AG09319 (cell line): ENCODE measurements around the gene PKN2.
A peak's percentile ranks its signal among the peaks of the same experiment; 100 is the strongest.

Source experiments
- DNase-seq: peaks from one replicate; pipeline ENCODE4 v3.0.0-alpha.2; 2010; ENCODE audit warnings: low read depth; ENCODE audit errors: extremely low read depth
- TF ChIP-seq, protein P1 (sequence below): IDR thresholded peaks from 2 replicates; pipeline ENCODE4 v1.5.1; 2011; ENCODE audit warnings: low read depth, mild to moderate bottlenecking, inconsistent platforms, low read length, moderate library complexity

The PKN2 gene

GRCh38 chr1:88735382-88735781 is 51.3 kb downstream of the PKN2 start:
- DNase-seq: no peak
- TF ChIP-seq, protein P1, sequence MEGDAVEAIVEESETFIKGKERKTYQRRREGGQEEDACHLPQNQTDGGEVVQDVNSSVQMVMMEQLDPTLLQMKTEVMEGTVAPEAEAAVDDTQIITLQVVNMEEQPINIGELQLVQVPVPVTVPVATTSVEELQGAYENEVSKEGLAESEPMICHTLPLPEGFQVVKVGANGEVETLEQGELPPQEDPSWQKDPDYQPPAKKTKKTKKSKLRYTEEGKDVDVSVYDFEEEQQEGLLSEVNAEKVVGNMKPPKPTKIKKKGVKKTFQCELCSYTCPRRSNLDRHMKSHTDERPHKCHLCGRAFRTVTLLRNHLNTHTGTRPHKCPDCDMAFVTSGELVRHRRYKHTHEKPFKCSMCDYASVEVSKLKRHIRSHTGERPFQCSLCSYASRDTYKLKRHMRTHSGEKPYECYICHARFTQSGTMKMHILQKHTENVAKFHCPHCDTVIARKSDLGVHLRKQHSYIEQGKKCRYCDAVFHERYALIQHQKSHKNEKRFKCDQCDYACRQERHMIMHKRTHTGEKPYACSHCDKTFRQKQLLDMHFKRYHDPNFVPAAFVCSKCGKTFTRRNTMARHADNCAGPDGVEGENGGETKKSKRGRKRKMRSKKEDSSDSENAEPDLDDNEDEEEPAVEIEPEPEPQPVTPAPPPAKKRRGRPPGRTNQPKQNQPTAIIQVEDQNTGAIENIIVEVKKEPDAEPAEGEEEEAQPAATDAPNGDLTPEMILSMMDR: no peak

GRCh38 chr1:88735909-88736308 is 51.8 kb downstream of the PKN2 start:
- TF ChIP-seq, protein P1: no peak
- no peak for DNase-seq

DNA sequence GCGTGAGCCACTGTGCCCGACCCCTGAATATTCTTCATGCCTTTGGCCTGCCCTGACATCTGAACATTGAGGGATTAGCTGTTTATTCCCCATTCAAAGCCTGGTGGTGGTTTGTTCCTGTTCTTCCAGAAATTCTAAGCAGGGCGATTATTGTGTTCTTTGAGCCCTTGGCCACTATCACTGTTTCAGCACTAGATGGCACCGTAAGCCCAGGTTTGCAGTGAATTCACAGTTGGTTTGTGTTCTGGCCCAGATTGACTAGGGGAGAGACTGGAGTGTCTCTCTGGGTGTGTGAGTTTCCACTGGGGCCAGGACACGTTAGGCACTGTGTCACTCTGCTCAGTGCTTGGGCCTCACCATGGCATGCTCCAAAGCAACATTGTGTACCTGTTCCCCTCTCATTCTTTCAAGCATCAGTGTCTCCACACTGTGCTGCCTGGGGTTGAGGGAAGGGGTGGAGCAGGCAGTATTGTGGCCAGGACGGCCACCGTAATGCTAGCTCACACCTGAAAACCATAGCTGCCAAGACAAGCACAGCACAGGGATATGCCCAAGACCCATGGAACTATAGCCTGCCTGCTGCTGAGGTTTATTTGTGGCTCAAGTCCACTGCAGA is 52.7 kb downstream of the PKN2 start:
- peak; percentile 4 for DNase-seq
- TF ChIP-seq, protein P1: peak; percentile 60

DNA sequence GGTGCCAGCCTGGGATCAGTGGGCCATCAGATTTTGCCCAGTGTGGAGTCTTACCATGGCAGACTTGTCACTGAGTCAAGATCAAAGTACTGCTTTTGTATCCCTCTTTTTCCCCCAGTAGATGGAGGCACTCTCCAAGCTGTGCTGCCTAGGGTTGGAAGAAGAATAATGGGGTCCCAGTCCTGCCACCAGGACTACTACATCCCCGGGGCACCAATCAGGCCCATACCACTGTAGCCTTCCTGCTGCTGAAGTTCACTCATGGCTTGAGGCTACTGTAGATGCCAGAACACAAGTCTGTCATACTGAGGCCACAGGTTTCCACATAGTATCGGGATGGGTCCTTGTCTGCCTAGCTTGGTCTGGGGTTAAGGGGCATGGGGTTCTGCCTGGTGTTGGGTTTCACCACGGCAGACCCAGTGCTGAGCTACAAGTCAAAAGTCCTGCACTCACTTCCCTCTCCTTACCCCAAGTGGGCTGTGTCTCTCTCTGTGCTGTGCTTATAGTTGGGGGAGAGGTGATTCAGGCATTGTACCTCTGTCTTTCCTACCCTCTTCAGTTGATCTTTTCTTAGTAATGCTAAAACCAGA is 53.4 kb downstream of the PKN2 start:
- TF ChIP-seq, protein P1: no peak
- DNase-seq: no peak

- TF ChIP-seq, protein P1: no peak
These were observed 56.7 kb downstream of the PKN2 start for GRCh38 chr1:88740784-88741183.

DNA sequence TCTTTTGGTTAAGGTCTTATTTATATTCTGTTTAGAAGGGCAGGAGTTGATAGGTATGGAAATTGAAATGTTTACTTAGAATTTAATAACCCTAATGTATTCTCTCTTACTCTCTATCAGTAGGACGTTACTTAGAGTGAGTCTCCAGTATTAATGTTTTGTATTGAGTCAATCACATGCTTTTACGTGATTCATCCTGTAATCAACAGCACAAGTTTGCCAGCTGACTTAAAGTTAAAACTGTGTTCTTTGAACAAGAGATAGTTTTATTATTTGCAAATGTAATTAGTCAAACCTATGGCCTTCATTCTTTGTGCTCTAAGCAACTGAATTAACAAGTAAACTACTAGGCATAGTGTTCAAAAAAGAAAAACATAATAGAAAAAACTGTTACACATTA is 57.3 kb downstream of the PKN2 start:
- no peak for DNase-seq
- TF ChIP-seq, protein P1: no peak

More at GRCh38 chr1:88740784-88741183, 56.7 kb downstream of the PKN2 start:
- no peak for DNase-seq

DNA sequence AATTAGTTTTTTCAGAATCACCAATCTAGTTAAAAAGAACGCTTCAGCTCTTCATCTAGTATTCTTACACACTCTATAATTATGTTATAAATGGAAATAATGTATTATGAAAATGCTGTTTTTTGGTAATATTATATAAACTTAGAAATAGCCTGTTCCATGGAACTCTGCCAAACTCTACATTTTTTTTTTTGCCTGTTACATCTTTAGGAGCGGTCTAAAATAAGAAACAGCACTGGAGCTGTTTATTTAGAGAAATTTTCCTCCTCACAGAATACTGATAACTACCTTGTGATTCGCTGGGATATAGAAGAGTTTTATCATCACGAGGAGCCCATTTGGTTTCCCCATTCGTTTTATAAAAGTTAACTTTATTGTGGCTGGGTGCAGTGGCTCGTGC is 58.5 kb downstream of the PKN2 start:
- no peak for DNase-seq
- TF ChIP-seq, protein P1: no peak
